ENCODE data around the gene ERVH48-1. TPM values are rescaled to one million over a fixed set of nuclear protein-coding genes. Genes with fewer than 3 reads are reported as not detected.

ERVH48-1 gene
- total and polyA plus RNA-seq, 2 of the 8 experiments (the other 6 are each of a cell fraction or from before 2014, with no cell fraction given): 4.2 to 17.7 TPM

- Histone ChIP-seq H3K4me3 (ENCODE audit: extremely low read depth in 1 of 4, insufficient read depth in 2 of 4, low read depth in 3 of 4, low read length in 4 of 4) (no peak overlapping the region), H3K79me1 (ENCODE audit: low read depth, low read length) (no peaks in the 10 kb centered on the region), H2AFZ (ENCODE audit: low read length) (no peak overlapping the region), H3K4me2 (ENCODE audit: insufficient read depth in 1 of 2, low read depth in 2 of 2, low read length in 2 of 2) (no peak overlapping the region), H3K9me3 (ENCODE audit: insufficient read depth in 2 of 2, low read depth in 1 of 2, low read length in 1 of 2) (no peaks in the 10 kb centered on the region), H3K36me3 (ENCODE audit: control insufficient read depth in 2 of 4, insufficient read depth in 4 of 4, low read length in 3 of 4) (no peaks in the 10 kb centered on the region), H3K79me2 (ENCODE audit: control insufficient read depth in 1 of 2, insufficient read depth in 2 of 2, low read length in 2 of 2) (no peaks in the 10 kb centered on the region), H2AK5ac (ENCODE audit: low read depth, low read length) (peak overlapping the region; percentile 97; the same call in 1 of the 2 replicates), H3K18ac (ENCODE audit: extremely low read depth, low read length) (peak overlapping the region; percentile 44; the same call in 1 of the 2 replicates), H2BK12ac (ENCODE audit: low read depth, low read length) (no peak overlapping the region; the same call in 1 of the 2 replicates), H4K8ac (ENCODE audit: extremely low read depth, insufficient read depth, low read length) (no peak overlapping the region), H3K23ac (ENCODE audit: insufficient read length) (no peak overlapping the region), H4K5ac (ENCODE audit: insufficient read length, low read depth, low read length) (no peak overlapping the region), H3K9ac (replicated peaks in 1 of 4; ENCODE audit: extremely low read depth in 1 of 4, low read depth in 3 of 4, low read length in 3 of 4) (no peak overlapping the region), H2BK5ac (ENCODE audit: low read depth, low read length) (peak overlapping the region; percentile 99; the same call in 1 of the 2 replicates), H2BK15ac (ENCODE audit: low read length) (no peak overlapping the region), H3K4ac (replicated peaks; ENCODE audit: insufficient read length, low read depth, low read length) (no peak overlapping the region), H4K91ac (replicated peaks; ENCODE audit: insufficient read length, low read length) (no peak overlapping the region), H2BK20ac (ENCODE audit: low read length) (no peak overlapping the region), H3K23me2 (ENCODE audit: low read depth, low read length) (no peaks in the 10 kb centered on the region), H3K27me3 (replicated peaks in 1 of 4; ENCODE audit: control insufficient read depth in 3 of 4, extremely low read depth in 1 of 4, insufficient read depth in 3 of 4, low read length in 3 of 4) (no peaks in the 10 kb centered on the region), H3K14ac (ENCODE audit: insufficient read length) (no peak overlapping the region), H3K27ac (ENCODE audit: low read depth, low read length) (peak overlapping the region; percentile 69; the same call in 1 of the 2 replicates), H4K20me1 (replicated peaks in 1 of 2; ENCODE audit: control insufficient read depth in 1 of 2, insufficient read depth in 2 of 2, low read length in 2 of 2) (no peaks in the 10 kb centered on the region), H3K56ac (replicated peaks; ENCODE audit: insufficient read length, low read depth, low read length) (no peak overlapping the region), H2BK120ac (replicated peaks; ENCODE audit: low read depth, low read length) (no peak overlapping the region), H3K4me1 (replicated peaks in 1 of 4; ENCODE audit: control insufficient read depth in 3 of 4, insufficient read depth in 4 of 4, low read length in 3 of 4) (peaks cover 9 to 28% (median 17%) of the 10 kb centered on the region in 4 experiments)
- FAIRE-seq (no peak), DNase-seq (ENCODE audit: low read depth in 1 of 2, low spot score in 2 of 2) (peak in 1 of 2 experiments; percentile 66)
- WGBS, 2 experiments (ENCODE audit: extremely low coverage in 1 of 2, insufficient coverage in 1 of 2, insufficient read length in 1 of 2, insufficient replicate concordance in 2 of 2, low coverage in 1 of 2, low lambda C conversion rate in 2 of 2, missing lambda C conversion rate in 1 of 2): 12% methylated on average over 3 of the region's 3 CpGs; no CpG with 5 or more reads in 1 of the 2 experiments
- CTCF ChIA-PET (ENCODE audit: partially characterized antibody): interaction anchor here (0.9 kb wide), 1 partner anchor 22 kb away, joined by 3 read pairs; no protein-coding TSS in a partner anchor
- POLR2A ChIA-PET (ENCODE audit: partially characterized antibody): interaction anchor here (1.3 to 5.6 kb wide), 7 partner anchors 10 to 34 kb away, joined by 4 to 37 read pairs (median 6); partner anchors contain the start of genes ERVH48-1 and PKNOX1
- TF ChIP-seq FOSL1 (IDR thresholded peaks at IDR 0.05; ENCODE audit: insufficient read depth, low read depth, low read length) (no peak), SP1 (IDR thresholded peaks at IDR 0.05; ENCODE audit: low read depth, low read length) (peak; percentile 57; the same call in 1 of the 2 replicates), RBBP5 (IDR thresholded peaks at IDR 0.05; ENCODE audit: borderline replicate concordance, low read depth, low read length) (no peak), HDAC2 (IDR thresholded peaks at IDR 0.05; ENCODE audit: borderline replicate concordance in 1 of 2, low read depth in 2 of 2, low read length in 2 of 2) (no peak), RFX5 (IDR thresholded peaks at IDR 0.05; ENCODE audit: borderline replicate concordance, low read depth, low read length) (no peak), TEAD4 (IDR thresholded peaks at IDR 0.05; ENCODE audit: low read depth, low read length) (no peak), CTBP2 (IDR thresholded peaks at IDR 0.05; ENCODE audit: borderline replicate concordance, insufficient read depth, insufficient read length, low read length) (no peak), TBP (IDR thresholded peaks at IDR 0.05; ENCODE audit: low read depth, low read length) (no peak), POLR2A (IDR thresholded peaks at IDR 0.05; ENCODE audit: control extremely low read depth in 1 of 2, low read depth in 2 of 2, low read length in 2 of 2) (no peak), CBX5 (IDR thresholded peaks at IDR 0.05; ENCODE audit: low read depth, low read length) (no peak), NANOG (IDR thresholded peaks at IDR 0.05; ENCODE audit: insufficient read depth, low read depth, low read length, poor library complexity, severe bottlenecking) (peak; percentile 67), BCL11A (IDR thresholded peaks at IDR 0.05; ENCODE audit: low read depth in 2 of 2, low read length in 2 of 2) (peak in 1 of 2 experiments; percentile 20)
Observed at GRCh38 chr21:42959728-42960127, 34.3 kb upstream of the ERVH48-1 start.
